GM12878 (cell line): ENCODE data around the gene RTN4. TPM values are rescaled to one million over a fixed set of nuclear protein-coding genes. Genes with fewer than 3 reads are reported as not detected.
A peak's percentile ranks its signal among the peaks of the same experiment; 100 is the strongest.

Source experiments
- ATAC-seq: fragments of 200-7000 bp; cut with Tn5 transposase; 3 replicates; pipeline ENCODE4 v1.9.1; 2020; ENCODE audit warnings: mild to moderate bottlenecking, moderate library complexity
- BruUV-seq: library from RNA; stranded (reverse); fragments of 400-500 nt; replicated peaks from 2 replicates; lab custom pipeline; 2021; lab: Mats Ljungman, UMichigan
- CTCF ChIA-PET: fragments of 300-600 bp; sonication (Branson Sonifier 250); formaldehyde crosslinking; extraction: SDS; loops from one replicate; lab custom pipeline; 2021; ENCODE audit warnings: inconsistent platforms; lab: Yijun Ruan, JAX
- POLR2A ChIA-PET: fragments of 350-600 bp; formaldehyde crosslinking; extraction: SDS; loops from one replicate; lab custom pipeline; 2021; ENCODE audit warnings: inconsistent platforms; lab: Charles Lee
- RAD21 ChIA-PET: fragments of 300-600 bp; sonication (Branson Sonifier 250); formaldehyde crosslinking; loops from one replicate; lab custom pipeline; 2023; ENCODE audit warnings: antibody characterized with exemption; ENCODE audit not compliant: unreplicated experiment; lab: Charles Lee
- SMC1A ChIA-PET: fragments of 300-600 bp; sonication (Branson Sonifier 250); formaldehyde crosslinking; loops from one replicate; lab custom pipeline; 2023; ENCODE audit not compliant: unreplicated experiment, uncharacterized antibody; lab: Charles Lee
- DNase-seq: peaks from one replicate; pipeline ENCODE4 v3.0.0-alpha.2; 2011; ENCODE audit warnings: low read depth, low spot score
- FAIRE-seq: peaks from 3 replicates; lab custom pipeline; 2011; peaks lifted over from hg19 to GRCh38; lab: Jason Lieb, UNC
- H2AFZ ChIP-seq: 2 replicates; pipeline ENCODE4 v1.6.0; 2011; ENCODE audit warnings: low read depth, low read length, control low read depth; ENCODE audit not compliant: control insufficient read depth
- H3K27ac ChIP-seq: 2 replicates; pipeline ENCODE4 v1.5.1; 2011; ENCODE audit warnings: control low read depth; ENCODE audit not compliant: control insufficient read depth, insufficient read depth
- H3K27me3 ChIP-seq, 2 experiments: replicated peaks in 1 of 2; 2 replicates each; pipeline versions ENCODE4 v1.6.0 to v1.6.1; 2011; ENCODE audit warnings: low read length in 1 of 2; ENCODE audit not compliant: control insufficient read depth in 2 of 2, insufficient read depth in 2 of 2
- H3K36me3 ChIP-seq, 2 experiments: 2 replicates each; pipeline ENCODE4 v1.5.1; 2011; ENCODE audit warnings: low read length in 1 of 2; ENCODE audit not compliant: control insufficient read depth in 2 of 2, insufficient read depth in 2 of 2
- H3K4me1 ChIP-seq: 2 replicates; pipeline ENCODE4 v1.6.1; 2011; ENCODE audit warnings: mild to moderate bottlenecking, low read length, moderate library complexity, mixed read lengths; ENCODE audit not compliant: control insufficient read depth, insufficient read depth
- H3K4me2 ChIP-seq: 2 replicates; pipeline ENCODE4 v1.6.0; 2011; ENCODE audit warnings: control low read depth; ENCODE audit not compliant: control insufficient read depth, insufficient read depth
- H3K4me3 ChIP-seq: fragments of 200-600 bp; sonication (generic); 2 replicates; pipeline ENCODE4 v1.5.1; 2016
- H3K79me2 ChIP-seq: 2 replicates; pipeline ENCODE4 v1.6.0; 2011; ENCODE audit warnings: low read length; ENCODE audit not compliant: control insufficient read depth, insufficient read depth
- H3K9ac ChIP-seq: 2 replicates; pipeline ENCODE4 v1.8.0; 2011; ENCODE audit warnings: low read length, control low read depth, mixed read lengths; ENCODE audit not compliant: control insufficient read depth, insufficient read depth
- H3K9me3 ChIP-seq: replicated peaks from 3 replicates; pipeline ENCODE4 v1.5.1; 2011; ENCODE audit warnings: mild to moderate bottlenecking, low read length; ENCODE audit not compliant: control insufficient read depth, insufficient read depth
- H4K20me1 ChIP-seq: 2 replicates; pipeline ENCODE4 v1.6.0; 2011; ENCODE audit not compliant: control insufficient read depth, insufficient read depth
- CREB1 ChIP-seq: IDR thresholded peaks from 2 replicates; pipeline ENCODE4 v1.6.1; 2012; ENCODE audit warnings: low read depth, mild to moderate bottlenecking, inconsistent platforms
- MEF2B ChIP-seq: fragments of 450-650 bp; IDR thresholded peaks from 2 replicates; pipeline ENCODE4 v1.6.1; 2018; ENCODE audit warnings: mild to moderate bottlenecking, moderate library complexity; ENCODE audit not compliant: partially characterized antibody, poor library complexity, severe bottlenecking
- MTA2 ChIP-seq: fragments of 450-650 bp; IDR thresholded peaks from 2 replicates; pipeline ENCODE4 v1.6.1; 2016; ENCODE audit warnings: low read depth, mild to moderate bottlenecking, moderate library complexity
- NFIC ChIP-seq: IDR thresholded peaks from 2 replicates; pipeline ENCODE4 v1.6.1; 2012; ENCODE audit warnings: low read depth, mild to moderate bottlenecking, inconsistent platforms, low read length, moderate library complexity
- ZNF217 ChIP-seq: fragments of 450-650 bp; IDR thresholded peaks from 2 replicates; pipeline ENCODE4 v1.6.1; 2017; ENCODE audit warnings: antibody characterized with exemption, mild to moderate bottlenecking
- ZNF24 ChIP-seq: fragments of 450-650 bp; IDR thresholded peaks from 2 replicates; pipeline ENCODE4 v1.6.1; 2017; ENCODE audit warnings: antibody characterized with exemption, mild to moderate bottlenecking
- ZSCAN29 ChIP-seq: fragments of 450-650 bp; IDR thresholded peaks from 2 replicates; pipeline ENCODE4 v1.6.1; 2017; ENCODE audit warnings: mild to moderate bottlenecking, moderate library complexity
- WGBS: methylation state at CpG from one replicate; pipeline ENCODE4 v1.1.6; 2016; ENCODE audit warnings: low lambda C conversion rate; ENCODE audit not compliant: insufficient replicate concordance, insufficient coverage; ENCODE audit errors: missing lambda C conversion rate; 5-methylcytosine and 5-hydroxymethylcytosine counted together
- in situ Hi-C: fragments of 300-500 bp; cut with MboI; formaldehyde crosslinking; loops from 9 replicates; pipeline ENCODE4 v1.14.3; 2018; ENCODE audit warnings: mixed read lengths
- intact Hi-C: fragments of 100-400 bp; cut with micrococcal nuclease; formaldehyde crosslinking; loops from one replicate; pipeline ENCODE4 v1.14.2; 2022; ENCODE audit not compliant: unreplicated experiment
- polyA plus RNA-seq, 11 experiments: library from polyadenylated mRNA; depleted of rRNA in 4 of 11; unstranded in 6 of 11; stranded (reverse) in 5 of 11; fragments of >200 nt; fragmentation: Nextera tagmentation in 4 of 11; fragmentation: Illumina TruSeq in 1 of 11; extraction: Ambion mirVana in 4 of 11; extraction: Trizol in 1 of 11; gene quantifications; 1 replicate in 1 of 11; 2 replicates in 10 of 11; pipeline versions ENCODE4 v1.2.1 to v1.2.3, GENCODE V29; 2011 to 2016; ENCODE audit warnings: inconsistent platforms in 2 of 11, missing spikeins in 2 of 11, low read depth in 1 of 11
- total RNA-seq, 4 experiments: library from RNA; depleted of rRNA in 3 of 4; stranded (reverse); fragments of >200 nt in 3 of 4; fragmentation: Illumina TruSeq in 1 of 4; extraction: Trizol in 1 of 4; gene quantifications; 2 replicates each; pipeline versions ENCODE4 v1.2.1 to v1.2.3, GENCODE V29; 2013 to 2021

RTN4 gene
- total and polyA plus RNA-seq, 10 of the 15 experiments (the other 5 are each of a cell fraction or from before 2014, with no cell fraction given) = 56.0 to 133 (median 83.3) TPM

DNA sequence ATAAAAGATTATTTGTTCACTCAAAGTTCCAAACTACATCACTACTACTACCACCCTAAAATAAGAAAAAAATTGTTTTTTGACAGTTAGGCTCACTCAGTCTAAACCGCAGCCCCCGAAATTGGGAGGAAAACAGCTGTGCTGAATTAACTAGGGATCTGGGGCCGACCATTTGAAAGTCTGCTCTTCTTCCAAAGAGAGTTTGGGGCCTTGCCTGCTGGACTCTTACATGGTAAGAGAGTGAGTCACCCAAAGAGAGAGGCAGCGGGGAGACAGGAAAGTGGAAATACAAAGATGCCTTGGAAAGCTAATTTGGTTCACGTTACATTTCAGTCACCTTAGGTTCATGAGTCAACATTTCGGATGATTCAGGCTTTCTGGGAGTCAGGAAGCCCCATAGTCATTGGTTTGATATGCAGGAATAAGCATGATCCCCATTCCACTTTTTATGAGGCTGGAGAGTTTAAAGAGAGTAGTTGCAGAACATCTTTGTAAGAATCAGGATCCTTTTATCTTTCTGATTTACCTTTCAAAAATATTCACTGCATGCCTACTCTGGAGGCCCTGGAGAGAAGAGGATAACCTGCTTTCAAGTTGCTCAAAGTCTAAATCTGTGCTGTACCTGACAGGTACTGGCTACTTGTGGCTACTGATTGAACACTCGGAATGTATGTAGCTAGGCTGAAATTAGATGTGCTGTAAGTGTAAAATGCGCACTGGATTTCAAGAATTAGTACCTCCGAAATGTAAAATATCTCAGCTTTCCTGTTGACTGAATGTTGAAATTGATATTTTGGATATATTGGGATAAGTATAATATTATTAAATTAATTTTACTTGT lies 995 bp upstream of the RTN4 start (continued):
- TF ChIP-seq ZNF217 (0 out of 2 replicates have a peak, but pooled peaks have one; percentile 36), NFIC (peak; percentile 36; the same call in 1 of the 2 replicates), ZNF24 (no peak), CREB1 (0 out of 2 replicates have a peak, but pooled peaks have one; percentile 11), MTA2 (0 out of 2 replicates have a peak, but pooled peaks have one; percentile 15)

DNA sequence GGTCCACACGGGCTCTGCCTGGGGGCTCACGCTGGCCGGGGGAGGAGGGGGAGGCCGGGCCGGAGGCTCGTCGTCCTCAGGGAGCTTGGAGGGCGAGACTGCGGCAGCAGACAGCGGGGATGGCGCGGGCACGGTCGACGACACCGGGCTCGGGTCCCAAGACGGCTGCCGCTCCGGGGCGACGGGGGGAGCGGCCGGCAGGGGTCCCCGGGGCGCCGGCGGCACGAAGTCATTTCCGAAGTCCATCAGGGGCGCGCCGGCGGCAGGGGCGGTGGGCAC lies 491 bp downstream of the RTN4 start:
- ChIA-PET POLR2A (interaction anchor here (1.0 to 4.2 kb wide), 15 partner anchors 9 to 934 kb away, joined by 3 to 37 read pairs (median 6); partner anchors contain the start of gene ACYP2), CTCF (interaction anchor here (0.5 to 7.5 kb wide), 15 partner anchors 9 to 923 kb away, joined by 3 to 146 read pairs (median 5); no protein-coding TSS in a partner anchor), SMC1A (interaction anchor here (1.0 to 7.5 kb wide), 6 partner anchors 13 to 125 kb away, joined by 8 to 98 read pairs (median 29); no protein-coding TSS in a partner anchor), RAD21 (interaction anchor here (0.7 to 5.0 kb wide), 14 partner anchors 9 to 133 kb away, joined by 3 to 107 read pairs (median 6); no protein-coding TSS in a partner anchor)
- peak overlapping the region; percentile 67; the same call in 1 of the 2 replicates for H3K4me2 ChIP-seq
- H3K79me2 ChIP-seq = peaks cover 60% of the 10 kb centered on the region
- under 1% methylated on average over 17 of the region's 35 CpGs for WGBS
- no peaks in the 10 kb centered on the region for H3K9me3 ChIP-seq
- no peak for TF ChIP-seq MEF2B
- 0 out of 2 replicates have a peak, but pooled peaks have one; percentile 27 for TF ChIP-seq ZSCAN29
- DNase-seq (no peak), ATAC-seq (peak; percentile 5; the same call in 2 of the 3 replicates), FAIRE-seq (no peak)
- no peaks in the 10 kb centered on the region for H4K20me1 ChIP-seq
- H3K36me3 ChIP-seq = no peaks in the 10 kb centered on the region
- intact Hi-C loops = loop anchor here (2.0 to 10.0 kb wide), 5 partner anchors 35 to 475 kb away; partner anchors contain the start of genes CCDC88A, CLHC1 and RPS27A
- H3K4me1 ChIP-seq = peaks cover 10% of the 10 kb centered on the region; the same call in 1 of the 2 replicates
- H3K9ac ChIP-seq = peak overlapping the region; percentile 97
- in situ Hi-C loops = no loop called here
- H3K27me3 ChIP-seq = no peaks in the 10 kb centered on the region
- no TSS peak for BruUV-seq
- peak overlapping the region; percentile 88 for H2AFZ ChIP-seq
- peak overlapping the region; percentile 86 for H3K27ac ChIP-seq
- H3K4me3 ChIP-seq = peak overlapping the region; percentile 89
